ENCODE results near the gene AFAP1. TPM values are rescaled to one million over a fixed set of nuclear protein-coding genes. Genes with fewer than 3 reads are reported as not detected.

AFAP1 gene
- total and polyA plus RNA-seq, 2 experiments from 2014 or later, result 10.5 to 31.9 TPM

GRCh38 chr4:7735395-7735794 is 204.3 kb downstream of the AFAP1 start:
- DNase-seq (ENCODE audit: low read depth in 1 of 2, low spot score in 1 of 2), result no peak
- no peak for TF ChIP-seq CTCF (IDR thresholded peaks at IDR 0.05; ENCODE audit: low read depth, low read length)
- Histone ChIP-seq H3K36me3 (no peaks in the 10 kb centered on the region), H3K4me3 (no peak overlapping the region), H3K4me1 (ENCODE audit: low read depth) (no peaks in the 10 kb centered on the region), H3K9me3 (ENCODE audit: low read depth) (no peaks in the 10 kb centered on the region), H3K27ac (no peak overlapping the region), H3K27me3 (no peaks in the 10 kb centered on the region)

GRCh38 chr4:7734651-7735260 is 204.9 kb downstream of the AFAP1 start:
- H3K9me3 ChIP-seq (ENCODE audit: low read depth), result no peaks in the 10 kb centered on the region
- H3K27me3 ChIP-seq, result no peaks in the 10 kb centered on the region
- H3K4me3 ChIP-seq, result no peak overlapping the region
- no peak for DNase-seq (ENCODE audit: low read depth in 1 of 2, low spot score in 1 of 2)
- H3K4me1 ChIP-seq (ENCODE audit: low read depth), result no peaks in the 10 kb centered on the region
- H3K27ac ChIP-seq, result no peak overlapping the region
- no peak for TF ChIP-seq CTCF (IDR thresholded peaks at IDR 0.05; ENCODE audit: low read depth, low read length)
- no peaks in the 10 kb centered on the region for H3K36me3 ChIP-seq

GRCh38 chr4:7733801-7734650 is 205.6 kb downstream of the AFAP1 start:
- no peak overlapping the region for H3K4me3 ChIP-seq
- TF ChIP-seq CTCF (IDR thresholded peaks at IDR 0.05; ENCODE audit: low read depth, low read length), result no peak
- H3K4me1 ChIP-seq (ENCODE audit: low read depth), result no peaks in the 10 kb centered on the region
- H3K9me3 ChIP-seq (ENCODE audit: low read depth), result no peaks in the 10 kb centered on the region
- no peak overlapping the region for H3K27ac ChIP-seq
- no peak for DNase-seq (ENCODE audit: low read depth in 1 of 2, low spot score in 1 of 2)
- no peaks in the 10 kb centered on the region for H3K36me3 ChIP-seq
- no peaks in the 10 kb centered on the region for H3K27me3 ChIP-seq

GRCh38 chr4:7733201-7733600 is 206.5 kb downstream of the AFAP1 start:
- Histone ChIP-seq H3K4me3 (no peak overlapping the region), H3K27ac (no peak overlapping the region), H3K36me3 (no peaks in the 10 kb centered on the region), H3K27me3 (no peaks in the 10 kb centered on the region), H3K4me1 (ENCODE audit: low read depth) (no peaks in the 10 kb centered on the region), H3K9me3 (ENCODE audit: low read depth) (no peaks in the 10 kb centered on the region)
- TF ChIP-seq CTCF (IDR thresholded peaks at IDR 0.05; ENCODE audit: low read depth, low read length), result no peak
- no peak for DNase-seq (ENCODE audit: low read depth in 1 of 2, low spot score in 1 of 2)

- H3K36me3 ChIP-seq, result no peaks in the 10 kb centered on the region
- no peak overlapping the region for H3K4me3 ChIP-seq
Observed at GRCh38 chr4:7732263-7732662, 207.4 kb downstream of the AFAP1 start.

More at GRCh38 chr4:7732263-7732662, 207.4 kb downstream of the AFAP1 start:
- no peak for DNase-seq (ENCODE audit: low read depth in 1 of 2, low spot score in 1 of 2)
- no peaks in the 10 kb centered on the region for H3K4me1 ChIP-seq (ENCODE audit: low read depth)
- no peaks in the 10 kb centered on the region for H3K9me3 ChIP-seq (ENCODE audit: low read depth)
- no peak overlapping the region for H3K27ac ChIP-seq
- no peaks in the 10 kb centered on the region for H3K27me3 ChIP-seq
- no peak for TF ChIP-seq CTCF (IDR thresholded peaks at IDR 0.05; ENCODE audit: low read depth, low read length)

Data from cardiac muscle cell (in vitro differentiated cells and primary cell).